Peyer's patch (tissue), 4 donors: ENCODE results near the gene SRGAP1. TPM values are rescaled to one million over a fixed set of nuclear protein-coding genes. Genes with fewer than 3 reads are reported as not detected.

Source experiments
- DNase-seq, 3 donors: peaks; one replicate each; pipeline ENCODE4 v3.0.0-alpha.2; 2017 to 2019
- H3K27ac ChIP-seq, 4 donors: fragments of 200-600 bp; sonication (generic); one replicate each; pipeline ENCODE4 v1.5.1; 2016 to 2019
- H3K27me3 ChIP-seq, 2 donors: fragments of 200-600 bp; sonication (generic); one replicate each; pipeline ENCODE4 v1.5.1; 2019
- H3K36me3 ChIP-seq, 3 donors: fragments of 200-600 bp; sonication (generic); one replicate each; pipeline ENCODE4 v1.5.1; 2016 to 2019
- H3K4me1 ChIP-seq, 4 donors: fragments of 200-600 bp; sonication (generic); one replicate each; pipeline ENCODE4 v1.5.1; 2016 to 2019
- H3K4me3 ChIP-seq, 4 donors: fragments of 200-600 bp; sonication (generic); 1 replicate in 3 of 4; 2 replicates in 1 of 4; pipeline ENCODE4 v1.5.1; 2016 to 2019; ENCODE audit warnings: mild to moderate bottlenecking in 1 of 4
- H3K9me3 ChIP-seq, 4 donors: fragments of 200-600 bp; sonication (generic); one replicate each; pipeline ENCODE4 v1.5.1; 2016 to 2019; ENCODE audit warnings: mild to moderate bottlenecking in 1 of 4
- POLR2A ChIP-seq, 2 donors: fragments of 450-650 bp; IDR thresholded peaks; one replicate each; pipeline ENCODE4 v1.5.1; 2017; ENCODE audit warnings: antibody characterized with exemption in 2 of 2, mild to moderate bottlenecking in 2 of 2, moderate library complexity in 2 of 2
- total RNA-seq, 4 donors: library from RNA; depleted of rRNA; stranded (reverse); fragments of >200 nt; gene quantifications; one replicate each; pipeline ENCODE4 v1.1.0, GENCODE V29; 2016
- TF ChIP-seq, protein P1 (sequence below), 6 experiments: fragments of 450-650 bp in 4 of 6; fragments of 200-600 bp in 2 of 6; sonication (generic) in 1 of 6; IDR thresholded peaks; one replicate each; pipeline ENCODE4 v1.5.1; 2017 to 2019; ENCODE audit warnings: antibody characterized with exemption in 6 of 6, mild to moderate bottlenecking in 3 of 6, moderate library complexity in 1 of 6

Gene SRGAP1
- total RNA-seq, 4 donors from 2014 or later: 5.8 to 92.4 (median 16.4) TPM

DNA sequence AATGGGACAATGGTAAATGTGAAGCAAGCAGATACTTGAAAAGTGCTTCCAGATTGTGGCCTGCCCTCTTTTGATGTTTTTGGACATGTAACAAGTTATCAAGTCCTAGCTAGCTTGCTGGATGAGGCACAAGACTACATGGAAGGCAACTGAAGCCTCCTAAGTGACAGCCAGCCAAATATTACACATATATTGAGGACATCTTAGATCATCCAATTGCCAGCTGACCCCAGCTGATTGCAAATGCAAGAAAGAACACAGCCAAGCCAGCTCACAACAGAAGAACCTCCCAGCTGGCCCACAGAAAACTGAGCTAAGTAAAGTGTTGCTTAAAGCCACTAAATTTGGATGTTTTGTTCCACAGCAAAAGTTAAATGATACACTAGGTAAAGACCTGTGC, 156.9 kb downstream of the SRGAP1 start:
- Histone ChIP-seq H3K27me3 (no peaks in the 10 kb centered on the region), H3K4me3 (no peak overlapping the region), H3K4me1 (no peaks in the 10 kb centered on the region), H3K27ac (no peak overlapping the region), H3K36me3 (no peaks in the 10 kb centered on the region), H3K9me3 (no peaks in the 10 kb centered on the region)
- no peak for DNase-seq
- no peak for TF ChIP-seq POLR2A (IDR thresholded peaks at IDR 0.05)
- TF ChIP-seq, protein P1, sequence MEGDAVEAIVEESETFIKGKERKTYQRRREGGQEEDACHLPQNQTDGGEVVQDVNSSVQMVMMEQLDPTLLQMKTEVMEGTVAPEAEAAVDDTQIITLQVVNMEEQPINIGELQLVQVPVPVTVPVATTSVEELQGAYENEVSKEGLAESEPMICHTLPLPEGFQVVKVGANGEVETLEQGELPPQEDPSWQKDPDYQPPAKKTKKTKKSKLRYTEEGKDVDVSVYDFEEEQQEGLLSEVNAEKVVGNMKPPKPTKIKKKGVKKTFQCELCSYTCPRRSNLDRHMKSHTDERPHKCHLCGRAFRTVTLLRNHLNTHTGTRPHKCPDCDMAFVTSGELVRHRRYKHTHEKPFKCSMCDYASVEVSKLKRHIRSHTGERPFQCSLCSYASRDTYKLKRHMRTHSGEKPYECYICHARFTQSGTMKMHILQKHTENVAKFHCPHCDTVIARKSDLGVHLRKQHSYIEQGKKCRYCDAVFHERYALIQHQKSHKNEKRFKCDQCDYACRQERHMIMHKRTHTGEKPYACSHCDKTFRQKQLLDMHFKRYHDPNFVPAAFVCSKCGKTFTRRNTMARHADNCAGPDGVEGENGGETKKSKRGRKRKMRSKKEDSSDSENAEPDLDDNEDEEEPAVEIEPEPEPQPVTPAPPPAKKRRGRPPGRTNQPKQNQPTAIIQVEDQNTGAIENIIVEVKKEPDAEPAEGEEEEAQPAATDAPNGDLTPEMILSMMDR (IDR thresholded peaks at IDR 0.05): no peak

DNA sequence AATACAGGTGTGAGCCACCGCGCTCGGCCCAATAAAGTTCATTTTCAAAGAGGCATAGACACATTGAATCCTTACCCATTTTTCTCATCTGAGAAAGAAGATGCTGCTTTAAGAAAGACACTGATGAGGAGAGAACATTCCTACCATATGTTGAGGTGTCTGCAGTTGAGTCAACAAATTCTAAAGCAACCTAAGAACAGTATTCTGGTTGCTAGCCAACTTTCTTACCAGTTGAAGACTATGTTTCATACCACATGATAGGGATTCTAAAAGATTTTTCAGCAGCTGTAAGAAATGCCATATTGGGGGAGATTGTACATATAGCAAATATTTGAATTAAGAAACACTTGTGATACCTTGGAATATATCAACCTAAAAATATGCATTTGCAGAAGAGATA, 160.1 kb downstream of the SRGAP1 start:
- Histone ChIP-seq H3K36me3 (no peaks in the 10 kb centered on the region), H3K27ac (no peak overlapping the region), H3K4me1 (no peaks in the 10 kb centered on the region), H3K9me3 (no peaks in the 10 kb centered on the region), H3K4me3 (no peak overlapping the region), H3K27me3 (no peaks in the 10 kb centered on the region)
- no peak for DNase-seq
- TF ChIP-seq, protein P1 (IDR thresholded peaks at IDR 0.05): no peak
- no peak for TF ChIP-seq POLR2A (IDR thresholded peaks at IDR 0.05)

DNA sequence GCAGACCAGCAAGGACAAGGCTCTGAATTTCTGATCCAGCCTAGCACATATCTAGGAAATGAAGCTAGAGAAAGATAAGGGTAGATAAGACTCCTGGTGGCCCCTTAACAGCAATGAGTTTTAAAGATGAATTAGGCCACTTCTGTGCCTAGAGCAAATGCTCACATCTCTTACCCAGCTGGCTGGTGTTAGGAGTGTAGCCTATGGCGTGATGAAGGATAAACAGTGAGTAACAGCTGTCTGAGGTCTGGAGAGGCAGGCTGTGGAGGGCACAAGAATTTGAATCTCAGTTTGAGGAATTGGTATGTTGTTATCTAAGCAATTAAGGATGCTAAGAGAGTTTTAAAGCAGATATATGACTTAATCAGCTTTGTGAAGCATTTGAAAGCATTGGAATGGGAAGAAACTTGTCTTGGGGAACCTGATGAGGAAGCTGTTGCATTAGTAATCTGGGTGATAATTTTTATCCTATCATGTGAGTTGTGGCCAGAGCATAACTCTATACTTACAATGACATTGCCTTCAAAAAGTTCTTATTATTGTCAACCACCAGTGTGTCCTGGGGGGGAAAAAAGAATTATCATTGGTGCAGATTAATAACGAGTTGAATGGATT, 161.8 kb downstream of the SRGAP1 start:
- Histone ChIP-seq H3K36me3 (no peaks in the 10 kb centered on the region), H3K9me3 (no peaks in the 10 kb centered on the region), H3K4me1 (no peaks in the 10 kb centered on the region), H3K27ac (no peak overlapping the region), H3K27me3 (no peaks in the 10 kb centered on the region), H3K4me3 (no peak overlapping the region)
- no peak for DNase-seq
- TF ChIP-seq, protein P1 (IDR thresholded peaks at IDR 0.05): no peak
- TF ChIP-seq POLR2A (IDR thresholded peaks at IDR 0.05): no peak

DNA sequence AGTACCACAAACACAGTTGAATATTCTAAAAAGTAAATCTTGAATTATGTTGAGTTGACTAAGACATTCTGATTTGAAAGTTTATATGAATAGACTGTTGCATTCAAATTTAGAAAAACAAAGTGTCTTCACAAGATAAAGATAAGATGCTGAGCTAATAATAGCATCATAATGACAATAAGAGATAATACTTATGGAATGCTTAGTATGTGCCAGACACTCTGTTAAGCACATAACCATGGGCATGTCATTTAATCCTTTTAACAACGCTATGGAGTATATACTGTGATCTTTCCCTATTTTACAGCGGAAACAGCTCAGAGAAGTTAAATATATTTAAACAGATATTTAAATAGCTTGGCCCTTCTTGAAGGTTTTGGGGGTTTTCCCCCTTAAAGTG, 163.4 kb downstream of the SRGAP1 start:
- DNase-seq: no peak
- no peak overlapping the region for H3K4me3 ChIP-seq
- no peaks in the 10 kb centered on the region for H3K9me3 ChIP-seq
- no peak for TF ChIP-seq POLR2A (IDR thresholded peaks at IDR 0.05)
- TF ChIP-seq, protein P1 (IDR thresholded peaks at IDR 0.05): no peak
- no peak overlapping the region for H3K27ac ChIP-seq
- H3K4me1 ChIP-seq: no peaks in the 10 kb centered on the region
- no peaks in the 10 kb centered on the region for H3K27me3 ChIP-seq
- H3K36me3 ChIP-seq: no peaks in the 10 kb centered on the region

DNA sequence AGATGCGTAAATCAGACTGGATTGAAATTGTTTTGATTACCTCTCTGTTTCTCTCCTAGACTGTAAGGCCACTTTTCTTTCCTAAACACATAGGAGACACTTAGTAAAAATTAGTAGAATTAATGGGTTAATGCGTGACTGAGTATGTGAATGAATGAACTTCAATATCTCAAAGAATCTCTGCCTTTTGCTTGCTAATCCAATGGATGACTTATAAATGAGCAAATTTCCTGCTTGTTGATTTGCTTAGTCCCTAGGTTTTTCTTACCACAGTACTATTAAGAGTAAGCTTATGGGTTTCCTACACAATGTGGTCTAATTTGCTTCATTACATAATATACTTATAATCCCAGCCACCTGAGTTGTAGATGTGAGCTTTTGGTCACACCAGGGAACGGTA, 164.1 kb downstream of the SRGAP1 start:
- no peaks in the 10 kb centered on the region for H3K9me3 ChIP-seq
- no peak overlapping the region for H3K4me3 ChIP-seq
- H3K4me1 ChIP-seq: no peaks in the 10 kb centered on the region
- no peaks in the 10 kb centered on the region for H3K36me3 ChIP-seq
- DNase-seq: no peak
- TF ChIP-seq, protein P1 (IDR thresholded peaks at IDR 0.05): no peak
- no peak for TF ChIP-seq POLR2A (IDR thresholded peaks at IDR 0.05)
- H3K27me3 ChIP-seq: no peaks in the 10 kb centered on the region
- H3K27ac ChIP-seq: no peak overlapping the region
